GM12878 (cell line): Measurements from ENCODE around the gene DNAH2. TPM values are rescaled to one million over a fixed set of nuclear protein-coding genes. Genes with fewer than 3 reads are reported as not detected.

ENCODE experiments used
- CHD2 ChIP-seq: IDR thresholded peaks from 2 replicates; pipeline ENCODE4 v1.6.1; 2011; ENCODE audit warnings: low read depth, low read length, improper control_type of control experiment, borderline replicate concordance
- ETV6 ChIP-seq, 2 experiments: fragments of 450-650 bp in 1 of 2; IDR thresholded peaks in 1 of 2; conservative IDR thresholded peaks in 1 of 2; 2 replicates each; pipeline ENCODE4 v1.6.1; 2014; ENCODE audit warnings: antibody characterized with exemption in 1 of 2, borderline replicate concordance in 1 of 2, low read depth in 1 of 2, mild to moderate bottlenecking in 1 of 2, moderate library complexity in 1 of 2
- EZH2 ChIP-seq: IDR thresholded peaks from 2 replicates; pipeline ENCODE4 v1.6.1; 2012; ENCODE audit warnings: low read depth, mild to moderate bottlenecking, control low read depth, inconsistent platforms, low read length, borderline replicate concordance; ENCODE audit not compliant: control insufficient read depth
- MEF2B ChIP-seq: fragments of 450-650 bp; IDR thresholded peaks from 2 replicates; pipeline ENCODE4 v1.6.1; 2018; ENCODE audit warnings: mild to moderate bottlenecking, moderate library complexity; ENCODE audit not compliant: partially characterized antibody, poor library complexity, severe bottlenecking
- NFXL1 ChIP-seq: fragments of 450-650 bp; IDR thresholded peaks from 2 replicates; pipeline ENCODE4 v1.6.1; 2017; ENCODE audit warnings: antibody characterized with exemption, mild to moderate bottlenecking, borderline replicate concordance
- NR2C2 ChIP-seq: IDR thresholded peaks from 2 replicates; pipeline ENCODE4 v1.6.1; 2011; ENCODE audit warnings: borderline replicate concordance, low read depth; ENCODE audit not compliant: control insufficient read depth, insufficient read length
- RAD21 ChIP-seq: IDR thresholded peaks from 2 replicates; pipeline ENCODE4 v1.6.1; 2011; ENCODE audit warnings: mild to moderate bottlenecking, low read depth, low read length, moderate library complexity; ENCODE audit not compliant: insufficient read depth
- RB1 ChIP-seq: fragments of 450-650 bp; formaldehyde crosslinking; IDR thresholded peaks from 2 replicates; pipeline ENCODE4 v1.6.1; 2017; ENCODE audit warnings: mild to moderate bottlenecking, borderline replicate concordance
- RCOR1 ChIP-seq: conservative IDR thresholded peaks from 2 replicates; pipeline ENCODE4 v1.6.1; 2012; ENCODE audit warnings: low read depth, low read length, improper control_type of control experiment
- SIN3A ChIP-seq: IDR thresholded peaks from 2 replicates; pipeline ENCODE4 v1.6.1; 2012; ENCODE audit warnings: low read depth, low read length, improper control_type of control experiment
- SP1 ChIP-seq: IDR thresholded peaks from one replicate; pipeline ENCODE4 v1.6.1; 2011; ENCODE audit warnings: low read depth, low read length
- TAF1 ChIP-seq: IDR thresholded peaks from 2 replicates; pipeline ENCODE4 v1.6.1; 2011; ENCODE audit warnings: mild to moderate bottlenecking, low read depth, low read length, borderline replicate concordance
- WRNIP1 ChIP-seq: IDR thresholded peaks from 2 replicates; pipeline ENCODE4 v1.6.1; 2011; ENCODE audit warnings: low read depth, low read length, improper control_type of control experiment, borderline replicate concordance
- YBX1 ChIP-seq: fragments of 450-650 bp; IDR thresholded peaks from 2 replicates; pipeline ENCODE4 v1.6.1; 2016; ENCODE audit warnings: antibody characterized with exemption
- ZNF274 ChIP-seq: IDR thresholded peaks from one replicate; pipeline ENCODE4 v1.8.0; 2011; ENCODE audit not compliant: insufficient read length, insufficient read depth
- polyA plus RNA-seq, 11 experiments: library from polyadenylated mRNA; depleted of rRNA in 4 of 11; unstranded in 6 of 11; stranded (reverse) in 5 of 11; fragments of >200 nt; fragmentation: Nextera tagmentation in 4 of 11; fragmentation: Illumina TruSeq in 1 of 11; extraction: Ambion mirVana in 4 of 11; extraction: Trizol in 1 of 11; gene quantifications; 1 replicate in 1 of 11; 2 replicates in 10 of 11; pipeline versions ENCODE4 v1.2.1 to v1.2.3, GENCODE V29; 2011 to 2016; ENCODE audit warnings: inconsistent platforms in 2 of 11, missing spikeins in 2 of 11, low read depth in 1 of 11
- total RNA-seq, 4 experiments: library from RNA; depleted of rRNA in 3 of 4; stranded (reverse); fragments of >200 nt in 3 of 4; fragmentation: Illumina TruSeq in 1 of 4; extraction: Trizol in 1 of 4; gene quantifications; 2 replicates each; pipeline versions ENCODE4 v1.2.1 to v1.2.3, GENCODE V29; 2013 to 2021
- TF ChIP-seq, protein P1 (sequence below): fragments of 450-650 bp; conservative IDR thresholded peaks from 2 replicates; pipeline ENCODE4 v1.6.1; 2017; ENCODE audit warnings: mild to moderate bottlenecking, moderate library complexity
- TF ChIP-seq, protein P2 (sequence below): fragments of 450-650 bp; formaldehyde crosslinking; IDR thresholded peaks from 2 replicates; pipeline ENCODE4 v1.4.0; 2022; ENCODE audit warnings: mild to moderate bottlenecking, moderate library complexity
- TF ChIP-seq, protein P3 (sequence below): fragments of 450-650 bp; IDR thresholded peaks from 2 replicates; pipeline ENCODE4 v1.6.1; 2018; ENCODE audit warnings: borderline replicate concordance, mild to moderate bottlenecking; ENCODE audit not compliant: partially characterized antibody
- TF ChIP-seq, protein P4 (sequence below): IDR thresholded peaks from 2 replicates; pipeline ENCODE4 v1.6.1; 2012; ENCODE audit warnings: low read length, inconsistent platforms

The DNAH2 gene
- total and polyA plus RNA-seq, 10 of the 15 experiments (the other 5 are each of a cell fraction or from before 2014, with no cell fraction given), result not detected

DNA sequence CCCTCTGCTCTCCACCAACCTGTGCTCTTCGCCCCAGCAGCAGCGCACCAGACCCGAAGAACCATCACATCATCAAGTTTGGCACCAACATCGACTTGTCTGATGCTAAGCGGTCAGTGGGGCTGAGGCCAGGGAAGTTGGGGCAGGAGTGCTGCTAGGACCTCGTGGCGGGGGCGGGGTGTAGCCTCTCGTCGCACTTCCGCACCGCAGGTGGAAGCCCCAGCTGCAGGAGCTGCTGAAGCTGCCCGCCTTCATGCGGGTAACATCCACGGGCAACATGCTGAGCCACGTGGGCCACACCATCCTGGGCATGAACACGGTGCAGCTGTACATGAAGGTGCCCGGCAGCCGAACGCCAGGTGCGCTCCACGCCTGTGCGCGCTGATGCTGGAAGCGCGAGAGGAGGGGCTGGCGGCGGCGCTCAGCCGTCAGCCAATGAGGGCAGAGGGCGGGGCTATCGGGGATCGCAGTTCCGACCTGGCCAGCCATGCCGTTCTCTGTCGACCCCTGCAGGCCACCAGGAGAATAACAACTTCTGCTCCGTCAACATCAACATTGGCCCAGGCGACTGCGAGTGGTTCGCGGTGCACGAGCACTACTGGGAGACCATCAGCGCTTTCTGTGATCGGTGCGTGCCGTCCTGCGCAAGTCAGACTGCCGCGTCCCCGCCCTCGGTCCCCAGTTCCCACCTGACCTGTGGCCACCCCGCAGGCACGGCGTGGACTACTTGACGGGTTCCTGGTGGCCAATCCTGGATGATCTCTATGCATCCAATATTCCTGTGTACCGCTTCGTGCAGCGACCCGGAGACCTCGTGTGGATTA is 134.1 kb downstream of the DNAH2 start (continued):
- TF ChIP-seq, protein P1, sequence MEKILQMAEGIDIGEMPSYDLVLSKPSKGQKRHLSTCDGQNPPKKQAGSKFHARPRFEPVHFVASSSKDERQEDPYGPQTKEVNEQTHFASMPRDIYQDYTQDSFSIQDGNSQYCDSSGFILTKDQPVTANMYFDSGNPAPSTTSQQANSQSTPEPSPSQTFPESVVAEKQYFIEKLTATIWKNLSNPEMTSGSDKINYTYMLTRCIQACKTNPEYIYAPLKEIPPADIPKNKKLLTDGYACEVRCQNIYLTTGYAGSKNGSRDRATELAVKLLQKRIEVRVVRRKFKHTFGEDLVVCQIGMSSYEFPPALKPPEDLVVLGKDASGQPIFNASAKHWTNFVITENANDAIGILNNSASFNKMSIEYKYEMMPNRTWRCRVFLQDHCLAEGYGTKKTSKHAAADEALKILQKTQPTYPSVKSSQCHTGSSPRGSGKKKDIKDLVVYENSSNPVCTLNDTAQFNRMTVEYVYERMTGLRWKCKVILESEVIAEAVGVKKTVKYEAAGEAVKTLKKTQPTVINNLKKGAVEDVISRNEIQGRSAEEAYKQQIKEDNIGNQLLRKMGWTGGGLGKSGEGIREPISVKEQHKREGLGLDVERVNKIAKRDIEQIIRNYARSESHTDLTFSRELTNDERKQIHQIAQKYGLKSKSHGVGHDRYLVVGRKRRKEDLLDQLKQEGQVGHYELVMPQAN, result peak; percentile 74; the same call in 1 of the 2 replicates
- TF ChIP-seq MEF2B (no peak), SP1 (peak; percentile 78), WRNIP1 (no peak), ZNF274 (no peak), RB1 (no peak; the same call in 1 of the 2 replicates), TAF1 (no peak), YBX1 (no peak), RAD21 (peak; percentile 84), NR2C2 (no peak), EZH2 (no peak), ETV6 (conservative IDR thresholded peaks at IDR 0.05 in 1 of 2, IDR thresholded peaks at IDR 0.05 in 1 of 2; ENCODE audit: borderline replicate concordance in 1 of 2, low read depth in 1 of 2) (no peak), CHD2 (peak; percentile 64), NFXL1 (no peak), SIN3A (no peak; the same call in 1 of the 2 replicates), RCOR1 (no peak)
- TF ChIP-seq, protein P2, sequence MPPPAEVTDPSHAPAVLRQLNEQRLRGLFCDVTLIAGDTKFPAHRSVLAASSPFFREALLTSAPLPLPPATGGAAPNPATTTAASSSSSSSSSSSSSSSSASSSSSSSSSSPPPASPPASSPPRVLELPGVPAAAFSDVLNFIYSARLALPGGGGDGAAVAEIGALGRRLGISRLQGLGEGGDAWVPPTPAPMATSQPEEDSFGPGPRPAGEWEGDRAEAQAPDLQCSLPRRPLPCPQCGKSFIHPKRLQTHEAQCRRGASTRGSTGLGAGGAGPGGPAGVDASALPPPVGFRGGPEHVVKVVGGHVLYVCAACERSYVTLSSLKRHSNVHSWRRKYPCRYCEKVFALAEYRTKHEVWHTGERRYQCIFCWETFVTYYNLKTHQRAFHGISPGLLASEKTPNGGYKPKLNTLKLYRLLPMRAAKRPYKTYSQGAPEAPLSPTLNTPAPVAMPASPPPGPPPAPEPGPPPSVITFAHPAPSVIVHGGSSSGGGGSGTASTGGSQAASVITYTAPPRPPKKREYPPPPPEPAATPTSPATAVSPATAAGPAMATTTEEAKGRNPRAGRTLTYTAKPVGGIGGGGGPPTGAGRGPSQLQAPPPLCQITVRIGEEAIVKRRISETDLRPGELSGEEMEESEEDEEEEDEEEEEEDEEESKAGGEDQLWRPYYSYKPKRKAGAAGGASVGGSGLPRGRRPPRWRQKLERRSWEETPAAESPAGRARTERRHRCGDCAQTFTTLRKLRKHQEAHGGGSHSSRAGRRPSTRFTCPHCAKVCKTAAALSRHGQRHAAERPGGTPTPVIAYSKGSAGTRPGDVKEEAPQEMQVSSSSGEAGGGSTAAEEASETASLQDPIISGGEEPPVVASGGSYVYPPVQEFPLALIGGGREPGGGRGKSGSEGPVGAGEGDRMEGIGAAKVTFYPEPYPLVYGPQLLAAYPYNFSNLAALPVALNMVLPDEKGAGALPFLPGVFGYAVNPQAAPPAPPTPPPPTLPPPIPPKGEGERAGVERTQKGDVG (CRISPR knock-in tag), result no peak
- TF ChIP-seq, protein P3, sequence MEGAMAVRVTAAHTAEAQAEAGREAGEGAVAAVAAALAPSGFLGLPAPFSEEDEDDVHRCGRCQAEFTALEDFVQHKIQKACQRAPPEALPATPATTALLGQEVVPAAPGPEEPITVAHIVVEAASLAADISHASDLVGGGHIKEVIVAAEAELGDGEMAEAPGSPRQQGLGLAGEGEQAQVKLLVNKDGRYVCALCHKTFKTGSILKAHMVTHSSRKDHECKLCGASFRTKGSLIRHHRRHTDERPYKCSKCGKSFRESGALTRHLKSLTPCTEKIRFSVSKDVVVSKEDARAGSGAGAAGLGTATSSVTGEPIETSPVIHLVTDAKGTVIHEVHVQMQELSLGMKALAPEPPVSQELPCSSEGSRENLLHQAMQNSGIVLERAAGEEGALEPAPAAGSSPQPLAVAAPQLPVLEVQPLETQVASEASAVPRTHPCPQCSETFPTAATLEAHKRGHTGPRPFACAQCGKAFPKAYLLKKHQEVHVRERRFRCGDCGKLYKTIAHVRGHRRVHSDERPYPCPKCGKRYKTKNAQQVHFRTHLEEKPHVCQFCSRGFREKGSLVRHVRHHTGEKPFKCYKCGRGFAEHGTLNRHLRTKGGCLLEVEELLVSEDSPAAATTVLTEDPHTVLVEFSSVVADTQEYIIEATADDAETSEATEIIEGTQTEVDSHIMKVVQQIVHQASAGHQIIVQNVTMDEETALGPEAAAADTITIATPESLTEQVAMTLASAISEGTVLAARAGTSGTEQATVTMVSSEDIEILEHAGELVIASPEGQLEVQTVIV, result no peak
- TF ChIP-seq, protein P4, sequence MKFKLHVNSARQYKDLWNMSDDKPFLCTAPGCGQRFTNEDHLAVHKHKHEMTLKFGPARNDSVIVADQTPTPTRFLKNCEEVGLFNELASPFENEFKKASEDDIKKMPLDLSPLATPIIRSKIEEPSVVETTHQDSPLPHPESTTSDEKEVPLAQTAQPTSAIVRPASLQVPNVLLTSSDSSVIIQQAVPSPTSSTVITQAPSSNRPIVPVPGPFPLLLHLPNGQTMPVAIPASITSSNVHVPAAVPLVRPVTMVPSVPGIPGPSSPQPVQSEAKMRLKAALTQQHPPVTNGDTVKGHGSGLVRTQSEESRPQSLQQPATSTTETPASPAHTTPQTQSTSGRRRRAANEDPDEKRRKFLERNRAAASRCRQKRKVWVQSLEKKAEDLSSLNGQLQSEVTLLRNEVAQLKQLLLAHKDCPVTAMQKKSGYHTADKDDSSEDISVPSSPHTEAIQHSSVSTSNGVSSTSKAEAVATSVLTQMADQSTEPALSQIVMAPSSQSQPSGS, result no peak
